Left lung (tissue), 10 donors: ENCODE measurements around the gene MESP1. TPM values are rescaled to one million over a fixed set of nuclear protein-coding genes. Genes with fewer than 3 reads are reported as not detected.

Experiments used
- ATAC-seq: fragments of 200-7000 bp; cut with Tn5 transposase; one replicate; pipeline ENCODE4 v1.9.1; 2020; ENCODE audit warnings: moderate library complexity
- DNase-seq, 4 donors: peaks; one replicate each; pipeline ENCODE4 v3.0.0-alpha.2; 2013 to 2020
- H3K27ac ChIP-seq, 2 donors: fragments of 200-600 bp; sonication (generic) in 1 of 2; one replicate each; pipeline versions ENCODE4 v1.5.0 to v1.8.0; 2020 to 2021
- H3K27me3 ChIP-seq, 2 donors: fragments of 200-600 bp; sonication (generic) in 1 of 2; one replicate each; pipeline versions ENCODE4 v1.5.0 to v1.8.0; 2020 to 2021
- H3K36me3 ChIP-seq, 2 donors: fragments of 200-600 bp; sonication (generic) in 1 of 2; one replicate each; pipeline versions ENCODE4 v1.5.0 to v1.8.0; 2020 to 2021
- H3K4me1 ChIP-seq, 2 donors: fragments of 200-600 bp; one replicate each; pipeline ENCODE4 v1.8.0; 2021
- H3K4me3 ChIP-seq, 2 donors: fragments of 200-600 bp; sonication (generic) in 1 of 2; one replicate each; pipeline versions ENCODE4 v1.5.0 to v1.8.0; 2020 to 2021; ENCODE audit warnings: mild to moderate bottlenecking in 1 of 2
- H3K9me3 ChIP-seq, 2 donors: fragments of 200-600 bp; sonication (generic) in 1 of 2; one replicate each; pipeline versions ENCODE4 v1.5.0 to v1.8.0; 2020 to 2021
- CTCF ChIP-seq, 2 donors: fragments of 200-600 bp; sonication (generic) in 1 of 2; IDR thresholded peaks; one replicate each; pipeline versions ENCODE4 v1.5.0 to v1.8.0; 2021; ENCODE audit warnings: antibody characterized with exemption in 2 of 2
- intact Hi-C, 2 donors: fragments of 100-400 bp; cut with DNase I; formaldehyde crosslinking; loops; one replicate each; pipeline versions ENCODE4 v1.11.2 to v1.14.2; 2022
- polyA plus RNA-seq, 6 donors: library from polyadenylated mRNA; unstranded; fragments of 120-200 nt; gene quantifications; one replicate each; pipeline ENCODE4 v1.2.1, GENCODE V29; 2013; ENCODE audit not compliant: insufficient read length in 6 of 6
- total RNA-seq, 2 donors: library from RNA; stranded (reverse); fragmentation: NEBNext Ultra II Directional; extraction: Animal tissue kit (Norgen Biotek cat#: 25700); gene quantifications; one replicate each; pipeline ENCODE4 v1.2.1, GENCODE V29; 2021
- donor health status: DM: no; HTN: yes; CAD: no.
- donor health status: DM: no; HTN: no; CAD: no.

MESP1 gene
- total and polyA plus RNA-seq, 8 donors = 0.18 to 4.2 (median 0.37) TPM

GRCh38 chr15:89740137-89740536 is 10.9 kb downstream of the MESP1 start:
- Histone ChIP-seq H3K9me3 (no peaks in the 10 kb centered on the region), H3K4me3 (no peak overlapping the region), H3K27ac (no peak overlapping the region), H3K27me3 (peaks cover 0 to 5% of the 10 kb centered on the region in 2 donors), H3K36me3 (no peaks in the 10 kb centered on the region), H3K4me1 (no peaks in the 10 kb centered on the region)
- peak; percentile 96 for ATAC-seq
- DNase-seq = peak in 2 of 4 donors; percentile 65 to 77
- intact Hi-C loops = no loop called here
- peak; percentile 76 to 96 for TF ChIP-seq CTCF (IDR thresholded peaks at IDR 0.05)

- TF ChIP-seq CTCF (IDR thresholded peaks at IDR 0.05) = no peak
Observed at GRCh38 chr15:89735773-89736172, 15.3 kb downstream of the MESP1 start.

GRCh38 chr15:89732451-89733172 is 18.4 kb downstream of the MESP1 start:
- no peak for TF ChIP-seq CTCF (IDR thresholded peaks at IDR 0.05)
- intact Hi-C loops = no loop called here
- no peak overlapping the region for H3K4me3 ChIP-seq
- no peaks in the 10 kb centered on the region for H3K36me3 ChIP-seq
- no peaks in the 10 kb centered on the region for H3K9me3 ChIP-seq
- ATAC-seq (no peak), DNase-seq (no peak)
- no peaks in the 10 kb centered on the region for H3K4me1 ChIP-seq
- H3K27me3 ChIP-seq = no peaks in the 10 kb centered on the region
- H3K27ac ChIP-seq = no peak overlapping the region

More at GRCh38 chr15:89735773-89736172, 15.3 kb downstream of the MESP1 start:
- no peak overlapping the region for H3K4me3 ChIP-seq
- ATAC-seq (no peak), DNase-seq (no peak)
- no peak overlapping the region for H3K27ac ChIP-seq
- H3K36me3 ChIP-seq = no peaks in the 10 kb centered on the region
- no peaks in the 10 kb centered on the region for H3K4me1 ChIP-seq
- no peaks in the 10 kb centered on the region for H3K9me3 ChIP-seq
- no peaks in the 10 kb centered on the region for H3K27me3 ChIP-seq
- intact Hi-C loops = no loop called here

DNA sequence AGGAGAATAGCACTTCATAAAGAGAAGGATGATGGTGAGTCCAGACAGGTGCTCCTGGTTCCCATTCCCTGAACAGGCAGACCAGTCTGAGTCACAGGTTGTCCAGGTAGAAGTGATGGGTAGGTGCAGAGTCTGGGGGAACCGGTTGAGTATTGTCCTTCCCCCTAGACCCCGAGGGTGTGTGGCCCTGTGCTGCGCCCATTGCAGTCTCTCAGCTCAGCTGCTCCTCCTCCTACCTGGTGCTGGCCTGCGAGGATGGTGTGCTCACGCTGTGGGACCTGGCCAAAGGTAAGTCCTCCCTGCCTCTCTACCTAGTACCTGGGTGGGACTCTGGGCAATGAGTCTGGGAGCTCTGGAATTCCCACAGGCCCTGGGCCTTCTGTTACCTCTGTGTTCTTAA is 19.8 kb downstream of the MESP1 start:
- DNase-seq (no peak), ATAC-seq (no peak)
- Histone ChIP-seq H3K27me3 (no peaks in the 10 kb centered on the region), H3K4me3 (no peak overlapping the region), H3K4me1 (no peaks in the 10 kb centered on the region), H3K36me3 (no peaks in the 10 kb centered on the region), H3K27ac (no peak overlapping the region), H3K9me3 (no peaks in the 10 kb centered on the region)
- intact Hi-C loops = no loop called here
- TF ChIP-seq CTCF (IDR thresholded peaks at IDR 0.05) = no peak

GRCh38 chr15:89728254-89728653 is 22.8 kb downstream of the MESP1 start:
- H3K4me1 ChIP-seq = no peaks in the 10 kb centered on the region
- no peaks in the 10 kb centered on the region for H3K36me3 ChIP-seq
- no peaks in the 10 kb centered on the region for H3K27me3 ChIP-seq
- no peak overlapping the region for H3K4me3 ChIP-seq
- peaks cover 0 to 7% of the 10 kb centered on the region in 2 donors for H3K9me3 ChIP-seq
- no peak overlapping the region for H3K27ac ChIP-seq
- DNase-seq (no peak), ATAC-seq (peak; percentile 33)
- TF ChIP-seq CTCF (IDR thresholded peaks at IDR 0.05) = no peak
- intact Hi-C loops = no loop called here
